GM08714 (cell line): ENCODE measurements around the gene CDHR3.

Source experiments
- H3K4me3 ChIP-seq: fragments of 200-500 bp; sonication (Bioruptor generic); 2 replicates; pipeline ENCODE4 v1.5.1; 2014; ENCODE audit warnings: mild to moderate bottlenecking, low read length, inconsistent platforms
- ZNF274 ChIP-seq: IDR thresholded peaks from 2 replicates; pipeline ENCODE4 v1.6.1; 2012; ENCODE audit warnings: mild to moderate bottlenecking, low read depth, low read length

Gene CDHR3

DNA sequence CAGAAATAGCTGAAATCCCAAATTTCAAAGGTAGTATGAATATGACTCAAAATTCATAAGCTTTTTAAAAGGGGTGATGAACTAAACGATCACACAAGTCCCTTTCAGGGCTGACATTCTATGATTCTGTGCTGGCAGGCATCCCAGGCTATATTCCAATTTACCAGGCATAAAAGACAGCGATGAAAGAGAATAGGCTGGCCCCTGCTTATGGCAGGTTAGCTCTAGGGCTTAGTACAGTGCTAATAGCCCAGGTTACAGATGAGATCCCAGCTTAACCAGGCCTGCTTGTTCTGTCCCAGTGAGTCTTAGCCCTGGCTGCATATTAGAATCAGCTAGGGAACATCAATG is 56.4 kb downstream of the CDHR3 start:
- TF ChIP-seq ZNF274, result no peak
- no peak overlapping the region for H3K4me3 ChIP-seq

DNA sequence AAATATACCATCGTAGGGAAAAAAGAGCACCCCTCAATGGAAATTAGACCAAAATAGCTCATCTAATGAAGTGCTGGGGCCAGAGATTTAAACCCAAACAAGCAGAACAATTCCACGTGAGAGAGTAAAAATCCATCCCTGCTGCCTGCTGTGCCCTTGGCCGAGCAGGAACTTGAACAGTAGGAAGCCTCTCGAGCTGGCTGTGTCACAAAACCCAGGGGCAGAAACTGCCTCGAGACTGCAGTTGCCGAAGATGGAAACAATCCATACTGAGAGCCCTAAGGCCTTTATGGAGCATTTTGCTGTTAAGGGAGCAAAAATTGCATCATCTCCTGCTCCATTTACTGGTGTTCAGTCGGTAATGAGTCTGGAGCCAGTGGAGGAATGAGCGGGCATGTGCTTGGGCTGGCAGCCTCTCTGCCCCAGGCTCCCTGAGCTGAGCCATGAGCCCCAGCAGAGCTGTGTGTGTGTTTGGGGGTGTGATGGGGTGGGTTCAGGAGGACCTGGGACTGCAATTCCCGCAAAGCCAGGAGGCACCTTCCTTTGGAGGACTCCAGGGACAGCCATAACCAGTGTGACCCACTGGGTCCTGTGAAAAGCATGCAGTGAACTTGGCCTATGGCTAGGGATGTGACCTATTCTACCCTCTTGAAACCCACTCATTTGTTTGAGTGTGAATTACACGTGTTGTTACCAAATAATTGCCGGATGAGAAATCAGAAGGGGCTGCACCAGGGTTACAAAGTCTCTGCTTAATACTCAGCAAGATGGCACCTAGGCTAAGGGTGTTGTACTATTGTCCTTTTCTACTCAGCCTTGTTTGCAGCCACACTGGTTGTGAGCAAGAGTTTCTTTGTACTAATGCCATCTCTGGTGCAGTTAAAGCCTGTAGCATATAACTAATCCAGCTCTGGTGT is 58.3 kb downstream of the CDHR3 start:
- TF ChIP-seq ZNF274, result no peak
- H3K4me3 ChIP-seq, result no peak overlapping the region

DNA sequence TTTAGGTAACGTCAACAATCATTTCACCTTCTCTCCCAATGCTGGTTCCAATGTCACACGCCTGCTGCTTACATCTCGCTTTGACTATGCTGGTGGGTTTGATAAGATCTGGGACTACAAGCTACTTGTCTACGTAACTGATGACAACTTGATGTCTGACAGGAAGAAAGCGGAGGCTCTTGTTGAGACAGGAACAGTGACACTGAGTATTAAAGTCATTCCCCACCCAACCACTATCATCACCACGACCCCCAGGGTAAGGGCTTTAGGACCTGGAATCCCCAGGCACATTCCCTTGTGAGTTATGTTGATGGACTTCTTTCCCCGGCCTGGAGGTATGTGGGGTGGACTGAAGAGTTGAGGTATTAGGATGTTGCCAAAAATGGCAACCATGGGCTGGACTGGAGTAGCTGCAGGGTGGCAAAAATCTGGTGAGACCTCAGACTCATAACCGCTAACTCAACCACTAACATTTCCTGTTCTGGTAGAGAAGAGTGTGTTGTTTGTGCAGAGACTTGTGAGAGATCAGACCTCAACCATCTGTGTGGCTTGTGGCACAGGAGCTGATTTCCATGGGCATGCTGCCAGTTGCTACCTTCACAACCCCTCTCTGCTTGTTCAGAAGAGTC is 59.2 kb downstream of the CDHR3 start:
- H3K4me3 ChIP-seq, result no peak overlapping the region; the same call in 1 of the 2 replicates
- no peak for TF ChIP-seq ZNF274

DNA sequence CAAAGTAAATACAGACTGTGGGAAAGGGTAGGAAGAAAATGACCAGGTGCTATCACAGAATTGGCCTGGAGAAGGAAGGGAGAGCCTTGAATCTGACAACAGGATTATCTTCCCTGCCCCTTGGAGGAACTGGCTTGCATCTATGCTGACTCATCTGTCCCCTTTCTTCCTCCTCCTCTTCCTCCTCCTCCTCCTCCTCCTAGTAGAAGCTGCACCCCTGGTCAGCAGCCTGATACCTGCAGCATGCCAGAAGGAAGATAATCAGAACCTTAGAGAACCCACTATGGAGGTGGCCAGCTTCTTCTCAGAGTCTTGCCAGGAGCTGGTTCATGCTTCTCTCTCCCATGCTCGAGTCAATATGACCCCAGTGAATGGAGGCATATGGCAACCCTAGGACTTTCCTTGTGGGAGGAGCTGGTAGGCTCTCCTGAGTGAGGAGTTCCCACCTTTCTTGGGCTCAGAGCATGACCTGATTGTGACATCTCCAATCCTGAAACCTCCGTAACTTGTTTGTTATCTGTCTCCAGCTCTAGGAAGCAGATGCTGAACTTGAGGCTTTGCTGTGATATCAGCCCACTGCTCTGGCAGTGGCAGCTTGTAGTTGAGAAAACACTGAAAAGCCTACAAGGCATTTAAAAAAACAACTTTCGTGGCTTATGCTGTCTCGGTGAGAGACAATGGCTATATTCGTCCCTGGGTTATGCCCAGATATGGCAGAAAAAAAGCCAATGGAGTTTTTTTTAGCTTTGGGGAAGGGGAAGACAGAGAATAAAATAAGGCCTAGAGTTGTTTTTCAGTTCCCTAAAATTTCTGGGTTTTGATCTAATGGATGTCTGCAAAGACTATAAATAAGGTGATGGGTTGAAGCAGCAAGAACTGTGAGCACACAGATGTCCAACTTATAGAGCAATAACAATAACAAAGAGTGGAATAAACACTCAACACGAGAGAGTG is 60.6 kb downstream of the CDHR3 start:
- H3K4me3 ChIP-seq, result no peak overlapping the region; the same call in 1 of the 2 replicates
- TF ChIP-seq ZNF274, result no peak

DNA sequence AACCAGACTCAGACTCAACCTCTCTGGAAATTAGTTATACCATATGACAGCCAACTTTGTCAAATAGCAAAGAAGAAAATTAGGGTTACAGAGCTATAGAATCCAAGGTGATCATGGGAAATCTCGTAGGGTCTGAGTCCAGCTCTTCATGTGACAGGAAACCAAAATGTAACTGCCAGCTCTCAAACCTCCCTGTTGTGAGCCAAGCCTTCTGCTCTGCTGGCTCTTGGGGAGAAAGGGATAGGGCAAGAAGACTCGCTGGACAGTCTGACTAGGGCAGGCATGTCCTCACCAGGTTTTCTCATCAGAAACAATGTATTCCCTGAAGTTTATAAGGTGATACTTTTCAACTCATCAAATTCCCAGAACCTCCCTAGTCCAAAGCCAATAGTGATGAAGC is 63.0 kb downstream of the CDHR3 start:
- TF ChIP-seq ZNF274, result no peak
- H3K4me3 ChIP-seq, result no peak overlapping the region

DNA sequence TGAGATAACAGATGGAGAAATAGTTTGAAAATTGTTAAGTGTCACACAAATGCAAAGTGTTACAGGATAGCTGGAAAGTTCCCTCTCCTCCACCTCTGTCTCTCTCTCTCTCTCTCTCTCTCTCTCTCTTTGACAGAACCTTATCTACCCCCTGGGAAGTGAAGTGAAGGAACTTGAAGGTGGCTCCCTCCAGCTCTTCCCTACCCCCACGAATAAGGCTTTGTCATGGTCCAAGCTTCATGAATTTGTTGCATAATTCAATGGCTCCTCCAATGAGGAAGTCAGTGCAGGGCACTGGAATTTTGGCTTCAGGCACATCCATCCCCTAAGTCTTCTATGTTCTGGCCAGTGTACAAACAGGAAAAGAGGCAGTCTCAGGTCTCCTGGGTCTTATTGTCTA is 66.4 kb downstream of the CDHR3 start:
- H3K4me3 ChIP-seq, result no peak overlapping the region
- TF ChIP-seq ZNF274, result no peak

DNA sequence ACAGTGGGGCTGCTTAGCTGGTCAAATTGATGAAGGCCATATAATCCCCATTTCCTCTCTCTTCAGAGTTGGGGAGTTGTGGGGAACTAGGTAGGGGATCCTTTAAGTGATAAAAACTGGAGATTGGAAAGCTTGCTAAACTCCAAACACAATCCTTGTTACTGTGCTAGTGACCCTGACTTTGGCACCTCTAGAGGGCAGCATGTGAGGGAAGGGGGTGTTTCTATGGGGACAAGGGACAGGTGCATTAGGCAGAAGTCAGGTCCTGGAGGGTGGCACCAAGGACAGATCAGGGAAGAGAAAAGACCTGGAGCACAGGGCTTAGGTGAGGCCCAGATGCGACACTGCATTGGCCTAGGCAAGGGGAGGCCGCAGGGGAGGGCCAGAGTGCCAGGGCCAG is 66.9 kb downstream of the CDHR3 start:
- no peak overlapping the region for H3K4me3 ChIP-seq
- TF ChIP-seq ZNF274, result no peak

DNA sequence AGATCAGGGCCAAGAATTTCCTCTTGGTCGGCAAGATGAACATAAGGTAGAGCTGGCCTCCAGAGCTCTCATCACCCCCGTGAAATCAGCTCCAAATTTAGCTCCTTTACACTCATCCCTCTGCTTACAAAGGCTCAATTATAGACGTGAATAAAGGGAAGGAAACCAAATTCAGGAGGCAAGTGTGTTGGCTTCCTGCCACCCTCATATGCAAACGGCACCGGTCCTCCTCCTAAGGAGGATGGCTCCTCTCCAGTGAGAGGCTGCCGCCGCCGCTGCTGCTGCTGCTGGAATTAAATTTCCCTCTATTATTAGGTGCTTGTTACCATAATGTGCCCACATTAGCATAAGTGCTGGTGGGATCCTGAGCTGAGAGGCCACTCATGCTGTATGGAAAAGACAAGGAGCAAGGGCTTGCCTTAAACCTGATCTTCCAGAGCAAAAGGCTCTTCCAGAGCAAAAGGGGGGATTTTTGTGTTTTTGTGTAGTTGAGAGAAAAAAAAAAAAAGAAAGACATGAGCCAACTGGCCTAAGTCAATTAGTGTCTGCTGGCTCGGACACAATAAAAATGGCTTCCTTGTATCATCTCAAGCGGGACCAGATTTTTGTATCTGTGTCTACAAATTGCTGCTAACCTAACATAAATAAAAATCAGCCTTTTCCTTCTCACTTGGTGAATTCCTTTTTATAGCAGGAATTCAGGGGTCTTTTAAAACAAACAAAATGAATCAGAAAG is 68.4 kb downstream of the CDHR3 start:
- H3K4me3 ChIP-seq, result no peak overlapping the region
- TF ChIP-seq ZNF274, result no peak

DNA sequence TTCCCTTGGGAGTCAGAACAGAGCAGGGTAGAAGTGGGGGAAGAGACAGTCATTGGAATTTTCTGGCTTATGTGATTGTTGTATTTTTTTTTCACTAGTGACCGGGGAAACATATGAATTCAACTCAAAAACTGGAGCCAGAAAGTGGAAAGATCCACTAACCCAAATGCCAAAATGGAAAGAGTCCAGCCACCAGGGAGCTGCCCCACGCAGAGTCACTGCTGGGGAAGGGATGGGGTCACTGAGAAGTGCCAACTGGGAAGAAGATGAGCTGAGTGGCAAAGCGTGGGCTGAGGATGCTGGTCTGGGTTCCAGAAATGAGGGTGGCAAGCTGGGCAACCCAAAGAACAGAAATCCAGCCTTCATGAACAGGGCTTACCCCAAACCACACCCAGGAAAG is 69.2 kb downstream of the CDHR3 start:
- no peak overlapping the region for H3K4me3 ChIP-seq
- no peak for TF ChIP-seq ZNF274

DNA sequence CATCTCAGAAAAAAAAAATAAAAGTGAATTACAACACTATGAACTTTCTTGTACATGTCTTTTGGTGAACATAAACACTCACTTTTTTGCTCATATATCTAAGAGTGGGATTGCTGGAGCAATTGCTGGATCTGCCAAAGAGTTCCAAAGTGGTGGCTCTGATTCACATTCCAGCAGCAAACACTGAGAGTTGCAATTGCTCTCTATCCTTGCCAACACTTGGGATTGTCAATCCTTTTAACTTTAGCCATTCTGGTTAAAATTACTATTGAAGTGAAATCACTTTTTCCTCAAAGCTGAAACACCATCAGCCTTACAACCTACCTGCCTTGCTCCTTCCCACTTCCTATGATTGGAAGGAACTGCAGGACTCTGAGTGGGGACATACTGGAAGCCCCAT is 70.7 kb downstream of the CDHR3 start:
- H3K4me3 ChIP-seq, result no peak overlapping the region
- TF ChIP-seq ZNF274, result no peak

DNA sequence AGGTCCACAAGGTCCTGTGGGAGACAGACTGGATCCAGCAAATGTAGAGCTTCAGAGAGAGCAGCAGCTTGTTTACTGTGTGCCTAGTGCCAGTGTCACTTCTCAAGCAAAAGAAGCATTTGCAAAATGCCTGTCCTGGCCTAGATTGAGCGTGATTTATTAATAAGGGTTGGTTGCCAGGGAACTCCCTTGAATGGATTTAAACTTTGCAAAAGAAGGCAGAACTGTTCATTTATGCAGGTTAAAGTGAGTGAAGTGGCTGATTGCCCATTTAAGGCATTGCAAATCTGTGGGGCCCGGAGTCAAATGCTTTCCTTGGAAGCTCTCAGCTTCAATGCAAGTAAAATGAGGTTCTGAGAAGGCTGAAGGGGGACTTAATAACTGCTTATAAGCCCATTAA is 71.3 kb downstream of the CDHR3 start:
- no peak overlapping the region for H3K4me3 ChIP-seq
- TF ChIP-seq ZNF274, result no peak

DNA sequence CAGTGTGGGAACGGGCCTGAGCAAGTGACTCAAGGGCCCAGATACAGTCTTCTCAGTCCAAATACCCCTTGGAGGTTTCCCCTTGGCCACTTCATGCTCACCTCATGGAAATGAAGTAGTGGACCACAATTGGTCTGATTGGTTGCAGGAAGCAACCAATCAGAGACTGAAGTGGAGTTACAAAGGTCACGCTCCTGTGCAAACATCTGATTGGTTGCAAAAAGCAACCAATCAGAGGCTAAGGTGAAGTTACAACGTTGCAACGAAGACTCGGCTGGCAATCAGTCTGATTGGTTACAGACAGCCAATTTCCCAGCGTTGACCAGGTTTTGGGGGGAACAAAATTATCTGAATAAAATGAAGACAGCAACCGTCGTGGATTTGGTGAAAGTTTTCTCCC is 72.5 kb downstream of the CDHR3 start:
- no peak overlapping the region for H3K4me3 ChIP-seq
- no peak for TF ChIP-seq ZNF274

DNA sequence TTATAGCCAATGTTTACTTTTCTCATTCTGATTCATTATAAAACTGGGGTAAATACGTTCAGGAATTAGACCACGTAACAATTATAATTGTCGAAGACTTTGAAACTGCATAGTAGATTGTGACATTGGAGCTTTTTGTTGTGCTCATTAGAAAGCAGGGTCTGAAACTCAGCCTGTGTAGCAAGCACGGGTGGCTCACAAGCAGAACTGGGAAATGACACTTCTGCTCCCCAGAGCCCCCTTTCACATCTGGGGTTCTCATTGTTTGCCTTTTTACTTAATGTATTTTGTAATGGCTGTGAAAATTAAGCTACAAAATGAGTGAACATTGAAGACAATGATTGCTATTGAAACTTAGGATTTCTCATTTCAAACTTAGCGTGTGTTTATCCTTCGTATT is 72.9 kb downstream of the CDHR3 start:
- no peak for TF ChIP-seq ZNF274
- H3K4me3 ChIP-seq, result no peak overlapping the region
